Cardiac fibroblast (primary cell): Measurements from ENCODE around the gene COL6A3.
"Not testable (repeated sequence)": the region's sequence is repeated elsewhere in the genome, so short reads cannot be mapped to it uniquely, and the experiment has no call there.

Source experiments
- DNase-seq, 2 donors: peaks; one replicate each; pipeline versions ENCODE4 v3.0.0 to v3.0.0-alpha.2; 2010; ENCODE audit warnings: low read depth in 2 of 2
- H3K4me3 ChIP-seq, 2 donors: replicated peaks in 1 of 2; 1 replicate in 1 of 2; 2 replicates in 1 of 2; pipeline ENCODE4 v1.5.1; 2011; ENCODE audit warnings: low read depth in 2 of 2, low read length in 2 of 2, mild to moderate bottlenecking in 2 of 2, moderate library complexity in 1 of 2
- CTCF ChIP-seq: IDR thresholded peaks from one replicate; pipeline ENCODE4 v1.5.1; 2011; ENCODE audit warnings: low read depth, mild to moderate bottlenecking, low read length, inconsistent platforms

The COL6A3 gene

GRCh38 chr2:237306083-237306786, 107.7 kb downstream of the COL6A3 start:
- no peak overlapping the region for H3K4me3 ChIP-seq
- TF ChIP-seq CTCF = no peak

GRCh38 chr2:237305579-237305978, 108.4 kb downstream of the COL6A3 start:
- DNase-seq = peak in 1 of 2 donors; percentile 24
- no peak for TF ChIP-seq CTCF
- H3K4me3 ChIP-seq = no peak overlapping the region

More at GRCh38 chr2:237306083-237306786, 107.7 kb downstream of the COL6A3 start:
- DNase-seq = peak in 1 of 2 donors; percentile 71

- no peak overlapping the region for H3K4me3 ChIP-seq
- no peak for TF ChIP-seq CTCF
- peak; percentile 71 to 90 for DNase-seq
Measured at GRCh38 chr2:237304763-237305514, 109.0 kb downstream of the COL6A3 start.

GRCh38 chr2:237303244-237303643, 110.7 kb downstream of the COL6A3 start:
- H3K4me3 ChIP-seq, DNase-seq: not testable (repeated sequence)

GRCh38 chr2:237301595-237301994, 112.4 kb downstream of the COL6A3 start:
- no peak overlapping the region for H3K4me3 ChIP-seq
- DNase-seq = no peak
- no peak for TF ChIP-seq CTCF

GRCh38 chr2:237300739-237301138, 113.2 kb downstream of the COL6A3 start:
- H3K4me3 ChIP-seq = no peak overlapping the region
- no peak for TF ChIP-seq CTCF
- DNase-seq = no peak

GRCh38 chr2:237299906-237300305, 114.1 kb downstream of the COL6A3 start:
- no peak for TF ChIP-seq CTCF
- H3K4me3 ChIP-seq = no peak overlapping the region
- peak; percentile 87 to 97 for DNase-seq
